Vagina (tissue), 2 donors: ENCODE measurements around the gene SEC31A. TPM values are rescaled to one million over a fixed set of nuclear protein-coding genes. Genes with fewer than 3 reads are reported as not detected.

ENCODE experiments used
- DNase-seq, 2 donors: peaks; one replicate each; pipeline ENCODE4 v3.0.0-alpha.2; 2017; ENCODE audit errors: extremely low spot score in 2 of 2
- H3K27ac ChIP-seq: fragments of 200-600 bp; sonication (generic); one replicate; pipeline ENCODE4 v1.5.1; 2019
- H3K27me3 ChIP-seq: fragments of 200-600 bp; sonication (generic); one replicate; pipeline ENCODE4 v1.5.1; 2019
- H3K36me3 ChIP-seq, 2 donors: fragments of 200-600 bp; sonication (generic); one replicate each; pipeline ENCODE4 v1.5.1; 2017 to 2019
- H3K4me1 ChIP-seq: fragments of 200-600 bp; sonication (generic); one replicate; pipeline ENCODE4 v1.5.1; 2019
- H3K4me3 ChIP-seq, 2 donors: fragments of 200-600 bp; sonication (generic); 1 replicate in 1 of 2; 2 replicates in 1 of 2; pipeline ENCODE4 v1.5.1; 2016 to 2019
- H3K9me3 ChIP-seq: fragments of 200-600 bp; sonication (generic); one replicate; pipeline ENCODE4 v1.5.1; 2019
- POLR2A ChIP-seq, 2 donors: fragments of 450-650 bp; IDR thresholded peaks; one replicate each; pipeline ENCODE4 v1.6.1; 2017; ENCODE audit warnings: antibody characterized with exemption in 2 of 2, mild to moderate bottlenecking in 2 of 2, moderate library complexity in 2 of 2
- POLR2AphosphoS5 ChIP-seq, 2 donors: sonication (generic); formaldehyde crosslinking; IDR thresholded peaks; one replicate each; pipeline ENCODE4 v1.9.0; 2017; ENCODE audit warnings: antibody characterized with exemption in 2 of 2, mild to moderate bottlenecking in 2 of 2, low read depth in 1 of 2; ENCODE audit not compliant: insufficient read depth in 1 of 2
- intact Hi-C: fragments of 100-400 bp; cut with DNase I; formaldehyde crosslinking; loops from one replicate; pipeline ENCODE4 v1.15.1; 2023
- total RNA-seq: library from RNA; depleted of rRNA; stranded (reverse); fragments of >200 nt; gene quantifications from one replicate; pipeline ENCODE4 v1.2.3, GENCODE V29; 2016
- TF ChIP-seq, protein P1 (sequence below), 3 experiments: fragments of 450-650 bp in 2 of 3; fragments of 200-600 bp in 1 of 3; sonication (generic) in 1 of 3; IDR thresholded peaks; one replicate each; pipeline ENCODE4 v1.5.1; 2017 to 2019; ENCODE audit warnings: antibody characterized with exemption in 3 of 3, mild to moderate bottlenecking in 2 of 3, moderate library complexity in 2 of 3

The SEC31A gene
- total RNA-seq, 1 donor from 2014 or later, result 133 TPM

GRCh38 chr4:82784681-82785610 lies 106.0 kb downstream of the SEC31A start:
- Histone ChIP-seq H3K4me1 (peaks cover 40% of the 10 kb centered on the region), H3K27ac (no peak overlapping the region), H3K27me3 (no peaks in the 10 kb centered on the region), H3K4me3 (no peak overlapping the region), H3K9me3 (no peaks in the 10 kb centered on the region), H3K36me3 (no peaks in the 10 kb centered on the region)
- no peak for TF ChIP-seq POLR2A (IDR thresholded peaks at IDR 0.05)
- TF ChIP-seq, protein P1, sequence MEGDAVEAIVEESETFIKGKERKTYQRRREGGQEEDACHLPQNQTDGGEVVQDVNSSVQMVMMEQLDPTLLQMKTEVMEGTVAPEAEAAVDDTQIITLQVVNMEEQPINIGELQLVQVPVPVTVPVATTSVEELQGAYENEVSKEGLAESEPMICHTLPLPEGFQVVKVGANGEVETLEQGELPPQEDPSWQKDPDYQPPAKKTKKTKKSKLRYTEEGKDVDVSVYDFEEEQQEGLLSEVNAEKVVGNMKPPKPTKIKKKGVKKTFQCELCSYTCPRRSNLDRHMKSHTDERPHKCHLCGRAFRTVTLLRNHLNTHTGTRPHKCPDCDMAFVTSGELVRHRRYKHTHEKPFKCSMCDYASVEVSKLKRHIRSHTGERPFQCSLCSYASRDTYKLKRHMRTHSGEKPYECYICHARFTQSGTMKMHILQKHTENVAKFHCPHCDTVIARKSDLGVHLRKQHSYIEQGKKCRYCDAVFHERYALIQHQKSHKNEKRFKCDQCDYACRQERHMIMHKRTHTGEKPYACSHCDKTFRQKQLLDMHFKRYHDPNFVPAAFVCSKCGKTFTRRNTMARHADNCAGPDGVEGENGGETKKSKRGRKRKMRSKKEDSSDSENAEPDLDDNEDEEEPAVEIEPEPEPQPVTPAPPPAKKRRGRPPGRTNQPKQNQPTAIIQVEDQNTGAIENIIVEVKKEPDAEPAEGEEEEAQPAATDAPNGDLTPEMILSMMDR (IDR thresholded peaks at IDR 0.05), result no peak
- intact Hi-C loops, result no loop called here
- DNase-seq, result peak in 1 of 2 donors; percentile 37

DNA sequence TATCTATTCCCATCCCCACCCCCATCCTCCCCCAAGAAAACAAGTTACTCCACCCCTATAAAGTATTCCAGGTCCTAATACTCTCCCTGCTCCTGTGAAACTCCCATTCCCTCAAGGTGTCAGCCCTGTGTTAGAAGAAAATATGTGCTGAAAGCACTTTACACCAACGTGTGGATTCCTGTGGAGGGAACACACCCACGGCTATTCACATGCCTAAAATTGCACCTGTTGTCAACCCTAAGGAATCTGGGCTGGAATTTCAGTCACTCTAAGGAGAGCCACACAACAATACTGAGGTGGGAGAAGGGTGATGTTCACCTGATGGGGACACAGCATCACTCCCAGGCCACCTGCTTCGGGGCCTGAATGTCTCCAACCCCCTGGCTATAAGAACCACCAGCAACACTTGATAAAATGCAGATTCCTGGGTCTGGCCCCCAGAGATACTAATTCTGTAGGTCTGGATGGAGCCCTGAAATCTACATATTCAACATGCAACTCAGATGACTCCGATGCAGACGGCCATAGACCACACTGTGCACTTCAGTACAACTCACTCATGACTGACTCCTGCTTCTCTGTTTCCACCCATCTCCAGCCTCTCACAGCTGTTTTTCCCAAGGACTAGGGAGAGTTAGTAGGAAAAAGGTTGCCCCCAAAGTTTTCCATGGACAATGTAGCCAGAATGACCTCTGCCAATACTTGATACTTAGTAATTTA lies 108.2 kb downstream of the SEC31A start:
- peaks cover 40% of the 10 kb centered on the region for H3K4me1 ChIP-seq
- intact Hi-C loops, result no loop called here

GRCh38 chr4:82780752-82781231 lies 110.2 kb downstream of the SEC31A start:
- intact Hi-C loops, result no loop called here
- Histone ChIP-seq H3K4me1 (peaks cover 29% of the 10 kb centered on the region), H3K9me3 (no peaks in the 10 kb centered on the region), H3K4me3 (no peak overlapping the region), H3K27me3 (no peaks in the 10 kb centered on the region), H3K27ac (no peak overlapping the region), H3K36me3 (no peaks in the 10 kb centered on the region)
- peak; percentile 70 to 72 for DNase-seq
- TF ChIP-seq POLR2AphosphoS5 (IDR thresholded peaks at IDR 0.05; ENCODE audit: insufficient read depth in 1 of 2, low read depth in 1 of 2), result no peak

More for the DNA sequence above, 108.2 kb downstream of the SEC31A start:
- no peak overlapping the region for H3K27ac ChIP-seq
- H3K27me3 ChIP-seq, result no peaks in the 10 kb centered on the region
- no peaks in the 10 kb centered on the region for H3K36me3 ChIP-seq
- H3K4me3 ChIP-seq, result no peak overlapping the region
- DNase-seq, result peak in 1 of 2 donors; percentile 56
- H3K9me3 ChIP-seq, result no peaks in the 10 kb centered on the region
- no peak for TF ChIP-seq POLR2A (IDR thresholded peaks at IDR 0.05)
- TF ChIP-seq POLR2AphosphoS5 (IDR thresholded peaks at IDR 0.05; ENCODE audit: insufficient read depth in 1 of 2, low read depth in 1 of 2), result no peak
- TF ChIP-seq, protein P1 (IDR thresholded peaks at IDR 0.05), result no peak

DNA sequence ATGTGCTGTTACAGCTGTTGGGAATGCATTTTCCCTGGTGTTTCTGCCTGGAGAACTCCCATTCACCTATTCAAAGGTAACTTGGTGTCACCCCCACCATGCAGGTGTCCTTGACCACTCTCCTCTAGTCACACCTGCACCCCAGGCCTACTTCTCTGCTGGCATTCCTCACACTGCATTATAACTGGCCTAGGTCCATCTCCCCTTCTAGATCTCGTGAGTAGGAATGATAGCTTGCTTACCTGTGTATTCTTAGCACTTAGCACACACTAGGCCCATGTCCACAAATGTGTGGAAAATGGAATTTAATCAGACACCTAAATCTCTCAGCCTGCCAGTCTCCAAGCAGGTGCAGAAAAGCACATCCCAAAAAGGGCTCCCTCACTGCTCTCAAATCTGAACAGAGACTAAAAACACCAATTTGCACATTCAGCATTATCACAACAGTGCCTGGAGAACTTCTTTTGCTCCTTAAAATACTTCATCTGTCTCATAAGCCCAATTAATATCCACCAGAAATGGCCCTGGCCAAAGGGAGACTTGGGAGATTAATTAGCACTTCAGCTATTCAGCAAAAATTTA lies 110.7 kb downstream of the SEC31A start:
- TF ChIP-seq, protein P1 (IDR thresholded peaks at IDR 0.05), result no peak
- TF ChIP-seq POLR2AphosphoS5 (IDR thresholded peaks at IDR 0.05; ENCODE audit: insufficient read depth in 1 of 2, low read depth in 1 of 2) (no peak), POLR2A (IDR thresholded peaks at IDR 0.05) (no peak)
- no peak overlapping the region for H3K27ac ChIP-seq
- intact Hi-C loops, result no loop called here
- no peak overlapping the region for H3K4me3 ChIP-seq
- DNase-seq, result peak in 1 of 2 donors; percentile 67
- no peaks in the 10 kb centered on the region for H3K36me3 ChIP-seq
- H3K27me3 ChIP-seq, result no peaks in the 10 kb centered on the region
- peaks cover 24% of the 10 kb centered on the region for H3K4me1 ChIP-seq
- no peaks in the 10 kb centered on the region for H3K9me3 ChIP-seq

DNA sequence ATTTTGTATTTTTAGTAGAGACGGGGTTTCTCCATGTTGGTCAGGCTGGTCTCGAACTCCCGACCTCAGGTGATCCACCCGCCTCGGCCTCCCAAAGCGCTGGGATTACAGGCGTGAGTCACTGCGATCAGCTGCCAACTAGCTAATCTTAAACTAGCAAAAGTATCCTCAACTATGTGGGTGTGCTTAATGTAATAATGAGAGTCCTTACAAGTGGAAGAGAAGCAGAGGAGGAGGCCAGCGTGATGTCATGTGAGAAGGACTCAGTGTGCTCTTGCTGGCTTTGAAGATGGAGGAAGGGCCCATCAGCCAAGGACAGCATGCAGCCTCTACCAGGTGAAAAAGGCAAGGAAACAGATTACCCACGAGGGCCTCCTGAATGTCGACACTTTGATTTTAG lies 111.9 kb downstream of the SEC31A start:
- peak in 1 of 2 donors; percentile 52 for DNase-seq
- TF ChIP-seq, protein P1 (IDR thresholded peaks at IDR 0.05), result no peak
- TF ChIP-seq POLR2AphosphoS5 (IDR thresholded peaks at IDR 0.05; ENCODE audit: insufficient read depth in 1 of 2, low read depth in 1 of 2) (no peak), POLR2A (IDR thresholded peaks at IDR 0.05) (no peak)
- Histone ChIP-seq H3K36me3 (no peaks in the 10 kb centered on the region), H3K4me3 (no peak overlapping the region), H3K27me3 (no peaks in the 10 kb centered on the region), H3K9me3 (no peaks in the 10 kb centered on the region), H3K4me1 (peaks cover 12% of the 10 kb centered on the region), H3K27ac (no peak overlapping the region)
- intact Hi-C loops, result no loop called here
